Measurements from ENCODE around the gene RNFT2.

Gene RNFT2, protein sequence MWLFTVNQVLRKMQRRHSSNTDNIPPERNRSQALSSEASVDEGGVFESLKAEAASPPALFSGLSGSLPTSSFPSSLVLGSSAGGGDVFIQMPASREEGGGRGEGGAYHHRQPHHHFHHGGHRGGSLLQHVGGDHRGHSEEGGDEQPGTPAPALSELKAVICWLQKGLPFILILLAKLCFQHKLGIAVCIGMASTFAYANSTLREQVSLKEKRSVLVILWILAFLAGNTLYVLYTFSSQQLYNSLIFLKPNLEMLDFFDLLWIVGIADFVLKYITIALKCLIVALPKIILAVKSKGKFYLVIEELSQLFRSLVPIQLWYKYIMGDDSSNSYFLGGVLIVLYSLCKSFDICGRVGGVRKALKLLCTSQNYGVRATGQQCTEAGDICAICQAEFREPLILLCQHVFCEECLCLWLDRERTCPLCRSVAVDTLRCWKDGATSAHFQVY

DNA sequence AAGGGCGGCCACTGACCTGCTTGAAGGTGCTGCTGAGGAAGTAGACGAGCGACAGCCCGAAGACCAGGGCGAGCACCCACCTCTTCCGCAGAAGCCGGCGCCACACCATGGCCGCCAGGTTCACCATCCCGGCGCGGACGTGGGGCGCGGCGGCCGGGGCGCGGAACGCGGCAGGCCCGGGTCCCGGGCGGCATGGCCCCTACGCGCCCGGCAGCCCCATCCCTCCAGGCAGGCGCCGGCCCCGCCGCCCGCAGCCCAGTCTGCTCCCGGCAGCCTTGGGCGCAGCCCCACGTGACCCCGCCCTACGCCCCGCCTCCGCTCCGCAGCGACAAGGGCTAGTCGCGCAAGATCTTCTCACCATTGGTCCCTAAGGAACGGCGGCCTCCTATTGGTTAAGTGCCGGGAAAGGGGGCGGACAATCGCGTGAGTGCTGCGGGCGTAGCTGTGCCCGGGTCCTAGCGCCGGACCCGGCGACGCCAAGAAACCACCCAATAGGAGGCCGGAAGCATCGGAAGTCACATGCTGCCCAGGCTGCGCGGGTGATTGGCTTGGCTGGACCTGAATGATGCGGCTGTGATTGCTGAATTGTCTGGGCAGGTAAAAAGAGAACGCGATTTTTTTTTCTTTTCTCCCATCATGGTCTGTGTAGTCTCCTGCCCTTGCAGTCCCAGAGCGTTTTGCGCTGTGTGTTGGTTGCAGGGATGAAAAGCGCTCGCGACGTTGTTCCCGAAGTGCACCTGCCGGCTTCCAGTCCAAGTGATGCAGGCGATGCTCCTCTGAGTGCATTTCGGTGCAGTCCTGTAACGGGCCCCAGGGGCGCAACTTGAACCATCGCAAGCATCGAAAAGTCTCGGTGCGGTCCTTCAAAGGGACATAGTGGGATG lies at the start of gene RNFT2, which contains the start of gene SPRING1:
Gene RNFT2, plus strand, starts transcription at position 542 of the 884 bp plus-strand sequence. CDS start 2,183 bp downstream, outside the sequence.
Gene SPRING1, minus strand, starts transcription at position 296 of the 884 bp plus-strand sequence. Its CDS starts 169 bp downstream, at position 127.
- peak; percentile 99 for DNase-seq

DNA sequence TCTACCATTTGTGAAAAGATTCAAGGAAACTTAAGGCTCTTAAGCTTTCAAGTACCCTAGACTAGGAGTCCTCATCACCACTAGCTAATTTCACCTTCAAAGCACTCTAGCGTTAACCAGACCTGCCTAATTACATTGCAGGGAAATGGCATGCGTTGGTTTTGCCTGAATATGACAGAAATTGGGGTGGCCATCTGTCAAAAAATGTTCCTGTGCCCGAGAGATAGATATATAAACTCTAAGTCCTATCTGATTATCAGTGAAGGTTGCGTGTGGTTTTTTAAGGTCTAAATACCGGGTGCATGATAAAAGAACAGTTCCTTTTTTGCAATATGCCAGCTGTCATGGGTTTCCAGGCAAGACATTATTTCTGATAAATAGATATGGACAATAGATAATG lies 48.6 kb upstream of the RNFT2 start:
- no peak for DNase-seq

DNA sequence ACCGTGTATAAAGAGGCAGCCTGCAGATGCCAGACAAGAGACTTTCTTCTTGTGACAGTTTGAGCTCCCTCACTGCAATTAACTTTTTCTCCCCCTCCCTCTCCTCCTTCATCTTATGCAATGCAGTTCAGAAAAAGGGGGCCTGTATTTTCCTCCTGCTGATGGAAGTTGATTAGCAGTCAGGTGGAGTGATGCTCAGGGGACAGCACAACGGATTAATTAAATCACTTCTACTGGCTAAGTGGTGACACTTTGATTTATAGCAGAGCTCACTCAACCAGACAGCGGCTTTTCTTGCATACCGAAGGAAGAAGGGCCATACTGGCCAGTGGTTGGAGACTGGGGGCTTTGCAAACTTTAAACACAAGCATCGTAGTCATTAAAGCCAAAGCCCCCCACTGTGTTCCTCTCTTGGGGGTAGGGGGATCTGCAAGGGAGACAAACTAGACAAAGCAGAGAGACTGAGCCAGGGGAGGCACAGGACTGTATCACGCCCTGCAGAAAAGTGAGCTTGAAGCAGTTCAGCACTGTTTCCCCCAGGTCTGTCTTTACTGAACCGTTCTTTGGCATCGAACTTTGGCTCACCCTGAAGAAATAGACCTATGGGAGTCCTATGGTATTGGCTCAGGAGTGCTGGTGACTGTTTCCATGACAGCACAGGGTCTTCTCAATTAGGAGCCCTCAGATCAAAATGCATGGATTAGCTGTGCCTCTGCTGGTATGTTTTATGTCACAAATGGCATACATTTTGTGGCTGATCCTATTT lies 48.0 kb upstream of the RNFT2 start:
- no peak for DNase-seq

DNA sequence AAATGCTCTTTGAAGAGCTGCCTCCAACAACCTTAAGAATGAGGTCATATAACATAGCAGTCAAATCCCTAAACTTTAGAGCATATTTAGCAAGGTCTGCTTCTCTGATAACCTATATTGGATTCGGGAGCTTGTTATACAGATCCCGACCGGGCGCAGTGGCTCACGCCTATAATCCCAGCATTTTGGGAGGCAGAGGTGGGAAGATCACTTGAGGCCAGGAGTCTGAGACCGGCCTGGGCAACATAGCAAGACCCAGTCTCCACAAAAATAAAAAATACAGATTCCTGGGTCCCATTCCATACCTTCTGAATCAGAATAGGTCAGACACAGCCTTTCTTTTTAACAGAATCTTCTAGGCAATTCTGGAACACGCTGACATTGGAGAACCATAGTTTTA lies 46.9 kb upstream of the RNFT2 start:
- no peak for DNase-seq

DNA sequence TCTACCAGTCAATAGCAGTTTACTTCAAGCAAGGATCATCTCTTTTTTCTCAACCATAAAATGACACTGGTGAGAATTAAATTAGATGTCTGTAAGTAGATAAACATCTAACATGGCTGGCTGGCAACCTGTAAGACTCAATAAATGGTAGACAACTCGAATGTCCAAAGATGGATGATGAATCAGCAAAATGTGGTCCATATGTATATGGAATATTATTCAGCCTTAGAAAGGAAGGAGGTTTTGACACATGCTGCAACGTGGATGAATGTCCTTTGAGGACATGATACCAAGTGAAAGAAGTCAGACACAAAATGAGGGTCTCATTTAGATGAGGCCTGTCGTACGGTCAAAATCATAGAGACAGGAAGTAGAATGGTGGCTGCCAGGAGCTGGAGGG lies 46.5 kb upstream of the RNFT2 start:
- no peak for DNase-seq

DNA sequence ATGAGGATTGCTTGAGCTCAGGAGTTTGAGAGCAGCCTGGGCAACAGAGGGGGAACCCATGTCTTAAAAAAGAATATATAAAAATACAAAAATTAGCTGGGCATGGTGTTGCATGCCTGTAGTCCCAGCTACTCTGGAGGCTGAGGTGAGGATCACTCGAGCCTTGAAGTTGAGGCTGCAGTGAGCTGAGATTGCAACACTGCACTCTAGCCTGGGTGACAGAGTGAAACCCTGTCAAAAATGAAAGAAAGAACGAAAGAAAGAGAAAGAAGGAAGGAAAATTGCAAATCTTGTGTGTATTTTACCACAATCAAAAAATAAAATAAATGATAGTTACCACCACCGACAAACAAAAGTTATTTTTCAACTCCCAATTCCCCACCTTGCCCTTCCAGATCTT lies 45.5 kb upstream of the RNFT2 start:
- no peak for DNase-seq

DNA sequence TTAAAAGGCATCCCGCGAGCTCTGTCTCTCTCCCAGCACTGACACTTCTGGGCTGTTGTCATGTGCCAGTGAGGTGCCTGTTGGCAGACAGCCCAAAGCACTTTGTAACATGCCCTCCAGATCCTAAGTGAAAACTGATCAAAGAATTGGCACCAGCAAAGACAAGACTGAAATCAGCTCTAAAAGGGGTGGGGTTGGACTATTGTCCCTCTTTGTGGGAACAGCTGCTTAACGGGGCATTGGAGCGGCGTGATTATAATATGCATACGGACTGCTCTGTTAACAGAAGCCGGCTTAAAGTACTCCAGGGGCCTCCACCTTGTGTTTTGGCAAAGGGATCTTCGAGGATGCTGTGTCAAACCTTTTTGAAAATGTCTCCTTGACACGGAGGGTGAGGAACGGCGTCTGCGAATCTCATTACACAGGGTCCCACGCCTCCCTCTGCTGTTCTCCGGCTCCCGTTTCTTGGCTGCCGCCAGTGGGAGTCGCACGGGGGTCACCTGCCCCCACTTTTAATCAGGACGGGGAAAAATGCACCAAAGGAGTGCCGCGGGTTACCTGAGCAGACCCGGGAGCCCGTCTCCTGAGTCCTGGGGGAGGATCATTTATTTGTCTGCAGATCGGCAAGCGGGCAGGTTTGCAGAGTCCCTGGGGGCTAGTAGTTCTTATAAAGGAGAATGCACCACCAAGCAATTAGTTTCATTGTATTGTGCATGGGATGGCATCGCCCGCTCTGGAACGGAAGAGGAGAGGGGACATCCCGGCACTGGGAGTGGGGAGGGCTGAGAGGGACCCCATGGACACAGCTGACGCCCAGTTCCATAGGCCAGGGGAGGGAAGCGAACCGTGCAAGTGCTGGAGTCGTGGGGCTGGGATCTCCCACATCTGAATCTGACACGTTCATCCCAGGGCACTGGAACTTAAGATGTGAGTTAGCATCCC lies 44.6 kb upstream of the RNFT2 start:
- no peak for DNase-seq

DNA sequence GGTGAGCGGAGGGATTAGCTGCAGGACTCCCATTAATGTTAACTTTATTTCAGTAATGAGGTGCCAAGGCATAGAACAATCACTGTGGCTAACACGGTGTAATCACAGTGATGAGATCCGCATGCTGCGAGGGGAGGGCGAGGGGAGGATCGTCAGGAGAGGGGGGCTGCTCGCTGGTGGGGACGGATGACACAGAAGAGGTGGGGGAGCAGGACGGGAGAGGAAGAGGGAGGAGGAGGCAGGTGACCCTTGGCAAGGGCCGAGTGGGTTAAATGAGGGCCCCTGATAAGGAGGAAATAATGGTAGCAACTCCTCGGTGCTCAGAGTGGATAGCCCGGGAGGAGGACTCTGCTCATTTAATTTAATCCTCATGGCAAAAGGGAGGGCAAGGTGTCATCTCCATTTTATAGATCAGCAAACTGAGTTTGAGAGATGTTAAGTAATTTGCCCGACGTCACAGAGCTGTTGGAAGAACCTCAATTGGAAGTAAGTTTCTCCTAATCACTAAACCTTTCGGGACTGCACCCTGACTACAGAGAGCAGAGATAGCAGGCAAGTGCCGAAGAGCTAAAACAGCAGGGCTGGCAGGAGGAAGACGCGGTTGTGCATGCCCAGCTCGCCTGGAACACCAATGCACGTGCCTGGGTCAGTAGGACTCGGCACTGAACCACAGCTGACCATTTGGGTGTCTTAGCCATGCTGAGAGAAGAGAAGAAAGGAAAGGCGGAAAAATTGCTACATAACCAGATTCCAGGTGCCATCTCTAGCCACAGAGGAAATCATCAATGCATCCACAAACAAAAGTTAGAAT lies 43.3 kb upstream of the RNFT2 start:
- no peak for DNase-seq

DNA sequence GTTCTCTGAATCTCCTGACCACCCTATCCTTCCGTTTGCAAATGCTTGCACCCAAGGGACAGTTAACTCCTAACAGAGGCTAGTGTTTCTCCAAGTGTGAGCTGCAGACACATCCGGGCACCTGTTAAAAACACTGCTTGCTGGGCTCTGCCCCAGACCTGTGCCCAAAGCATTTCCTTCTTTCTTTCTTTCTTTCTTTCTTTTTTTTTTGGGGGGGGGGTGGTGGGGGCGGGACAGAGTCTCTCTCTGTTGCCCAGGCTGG lies 42.7 kb upstream of the RNFT2 start:
- no peak for DNase-seq

DNA sequence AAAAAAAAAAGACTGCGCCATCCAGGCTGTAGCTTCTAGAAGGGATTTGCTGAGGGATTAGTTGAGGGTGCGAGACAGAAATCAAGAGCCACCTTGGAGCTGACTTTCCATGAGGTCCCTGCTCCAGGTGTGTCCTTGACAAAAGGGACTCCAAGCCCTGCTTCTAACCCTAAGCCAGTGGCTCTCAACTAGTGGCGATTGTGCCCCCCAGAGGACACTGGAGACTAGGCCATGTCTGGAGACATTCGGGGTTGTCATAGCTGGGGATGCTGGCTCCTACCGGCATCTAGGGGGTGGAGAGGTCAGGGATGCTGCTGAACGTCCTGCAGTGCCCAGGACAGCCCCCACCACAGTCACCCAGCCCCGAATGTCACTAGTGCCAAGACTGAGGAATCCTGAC lies 40.8 kb upstream of the RNFT2 start:
- no peak for DNase-seq

DNA sequence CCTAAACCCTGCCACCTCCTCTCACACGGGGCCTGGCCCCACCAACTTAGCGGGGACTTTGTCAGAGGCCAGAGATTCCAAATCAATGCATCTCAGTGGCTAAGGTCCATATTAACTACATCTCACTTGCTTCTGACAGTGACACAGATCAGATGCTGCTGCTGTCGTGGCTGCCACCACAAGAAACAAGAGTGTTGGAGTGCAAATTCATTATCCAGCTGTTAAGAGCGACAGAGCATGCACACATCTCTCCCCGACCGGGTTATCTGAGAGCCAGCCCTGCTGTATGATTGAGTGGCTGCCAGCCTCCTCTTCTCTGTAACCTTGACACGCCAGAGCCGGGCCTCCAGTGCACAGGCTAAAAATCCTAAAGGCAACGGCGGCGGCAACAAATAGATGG lies 40.4 kb upstream of the RNFT2 start:
- DNase-seq: no peak

DNA sequence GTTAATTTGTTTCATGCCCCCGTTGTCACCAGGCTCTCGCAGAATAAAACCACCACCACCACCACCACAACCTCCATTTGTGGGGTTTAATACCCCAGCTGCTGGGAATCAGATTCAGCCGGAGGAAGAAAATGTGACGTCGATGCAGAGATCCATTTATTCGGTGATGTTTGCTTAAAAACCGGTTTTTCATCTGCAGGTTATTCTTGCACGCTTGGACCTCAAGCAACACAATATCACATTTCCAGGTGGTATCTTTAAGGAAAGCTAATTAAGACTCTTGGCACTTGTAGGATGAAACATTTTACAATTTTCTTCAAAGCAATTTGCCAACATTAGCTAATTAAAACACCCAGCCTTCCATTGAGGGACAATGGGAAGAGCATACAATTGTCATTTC lies 40.0 kb upstream of the RNFT2 start:
- DNase-seq: no peak

DNA sequence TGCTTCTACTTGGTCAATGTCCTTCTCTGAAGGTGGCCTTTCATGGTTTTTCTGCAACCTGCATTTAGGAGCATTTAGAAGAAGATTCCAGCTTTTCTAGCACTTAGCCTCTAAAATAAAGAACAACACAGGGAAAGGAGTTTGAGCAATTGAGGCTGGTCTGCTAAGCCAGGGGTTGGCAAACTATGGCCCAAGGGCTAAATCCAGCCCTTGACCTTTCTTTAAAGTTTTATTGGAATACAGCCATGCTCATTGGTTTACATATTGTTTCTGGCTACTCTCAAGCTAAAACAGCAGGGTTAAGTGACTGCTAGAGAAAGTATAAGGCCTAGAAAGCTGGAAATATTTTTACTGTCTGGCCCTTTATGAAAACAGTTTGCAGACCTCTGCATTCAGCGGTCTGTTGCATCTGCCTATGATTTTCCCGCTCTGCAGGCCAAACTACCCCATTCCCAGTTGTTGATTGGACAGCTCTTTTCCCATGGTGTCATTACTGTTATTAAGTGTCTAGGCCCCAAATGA lies 39.5 kb upstream of the RNFT2 start:
- DNase-seq: no peak

DNA sequence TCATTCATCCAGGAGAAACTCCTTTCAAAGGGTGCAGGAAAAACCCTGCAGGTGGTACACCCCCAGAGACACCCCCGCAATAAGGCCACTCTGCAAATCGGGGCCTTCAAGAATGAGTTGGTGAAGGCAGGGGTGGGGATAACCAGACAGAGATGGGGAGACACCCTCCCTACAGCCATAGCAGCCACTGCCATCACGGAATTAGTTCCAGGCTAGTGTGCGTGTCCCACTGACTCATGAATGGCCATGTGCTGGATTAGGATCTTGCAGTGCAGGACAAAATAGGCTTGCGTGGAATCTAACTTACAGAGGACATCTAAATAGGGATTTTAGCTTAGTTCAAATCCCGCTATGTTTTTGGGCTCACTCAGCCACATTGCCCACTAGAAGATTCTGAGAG lies 38.0 kb upstream of the RNFT2 start:
- no peak for DNase-seq

DNA sequence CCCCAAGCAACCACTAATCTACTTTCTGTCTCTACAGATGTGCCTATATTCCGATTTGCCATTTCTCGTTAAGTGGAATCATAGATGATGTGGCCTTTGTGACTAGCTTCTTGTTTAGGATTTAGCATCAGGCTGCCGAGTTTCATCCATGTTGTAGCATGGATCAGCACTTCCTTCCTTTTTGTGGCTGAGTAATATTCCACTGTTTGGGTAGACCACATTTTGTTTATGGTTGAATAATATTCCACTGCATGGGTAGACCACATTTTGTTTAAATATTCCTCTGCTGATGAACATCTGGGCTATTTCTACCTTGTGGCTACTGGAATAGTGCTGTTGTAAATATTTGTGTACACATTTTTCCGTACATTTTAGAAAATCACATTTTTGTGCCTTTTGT lies 36.7 kb upstream of the RNFT2 start:
- DNase-seq: no peak

DNA sequence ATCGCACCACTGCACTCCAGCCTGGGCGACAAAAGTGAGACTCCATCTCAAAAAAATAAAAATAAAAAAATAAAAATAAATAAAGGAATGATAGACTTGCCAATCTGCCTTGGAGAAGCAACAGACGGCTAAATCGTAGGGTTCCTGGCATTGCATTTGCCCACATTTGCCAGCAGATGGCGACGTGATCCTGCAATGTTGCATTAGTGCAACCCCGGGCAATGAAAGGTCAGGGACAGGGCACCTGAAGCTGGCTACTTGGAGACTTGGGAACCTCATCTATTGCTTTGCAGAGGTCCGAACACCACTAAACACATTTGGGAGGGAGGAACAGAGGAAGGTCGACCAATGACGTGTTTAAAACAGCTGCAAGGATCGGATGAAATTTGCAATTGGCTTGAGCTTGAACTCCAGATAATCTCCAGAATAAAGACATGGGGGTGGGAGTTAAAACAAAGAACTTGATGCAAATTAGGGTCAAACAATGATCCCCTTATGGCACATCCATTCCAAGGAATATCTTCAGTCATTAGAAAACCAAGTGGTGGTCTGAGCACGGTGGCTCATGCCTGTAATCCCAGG lies 34.8 kb upstream of the RNFT2 start:
- peak; percentile 77 for DNase-seq

DNA sequence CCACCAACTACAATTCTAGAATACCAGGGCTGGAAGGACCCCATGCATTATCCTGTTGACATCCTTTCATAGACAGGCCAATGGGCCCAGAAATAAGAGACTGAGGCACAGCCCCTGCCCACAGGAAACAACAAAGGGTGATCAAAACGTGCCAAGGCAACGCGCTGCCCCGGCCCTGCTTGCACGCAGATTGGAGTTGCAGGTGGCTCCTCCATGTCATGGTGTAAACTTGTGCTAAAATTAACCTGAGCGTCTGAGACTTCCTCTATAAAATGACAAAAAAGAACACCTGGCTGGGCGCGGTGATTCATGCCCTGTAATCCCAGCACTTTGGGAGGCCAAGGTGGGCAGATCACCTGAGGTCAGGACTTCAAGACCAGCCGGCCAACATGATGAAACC lies 30.4 kb upstream of the RNFT2 start:
- DNase-seq: no peak

DNA sequence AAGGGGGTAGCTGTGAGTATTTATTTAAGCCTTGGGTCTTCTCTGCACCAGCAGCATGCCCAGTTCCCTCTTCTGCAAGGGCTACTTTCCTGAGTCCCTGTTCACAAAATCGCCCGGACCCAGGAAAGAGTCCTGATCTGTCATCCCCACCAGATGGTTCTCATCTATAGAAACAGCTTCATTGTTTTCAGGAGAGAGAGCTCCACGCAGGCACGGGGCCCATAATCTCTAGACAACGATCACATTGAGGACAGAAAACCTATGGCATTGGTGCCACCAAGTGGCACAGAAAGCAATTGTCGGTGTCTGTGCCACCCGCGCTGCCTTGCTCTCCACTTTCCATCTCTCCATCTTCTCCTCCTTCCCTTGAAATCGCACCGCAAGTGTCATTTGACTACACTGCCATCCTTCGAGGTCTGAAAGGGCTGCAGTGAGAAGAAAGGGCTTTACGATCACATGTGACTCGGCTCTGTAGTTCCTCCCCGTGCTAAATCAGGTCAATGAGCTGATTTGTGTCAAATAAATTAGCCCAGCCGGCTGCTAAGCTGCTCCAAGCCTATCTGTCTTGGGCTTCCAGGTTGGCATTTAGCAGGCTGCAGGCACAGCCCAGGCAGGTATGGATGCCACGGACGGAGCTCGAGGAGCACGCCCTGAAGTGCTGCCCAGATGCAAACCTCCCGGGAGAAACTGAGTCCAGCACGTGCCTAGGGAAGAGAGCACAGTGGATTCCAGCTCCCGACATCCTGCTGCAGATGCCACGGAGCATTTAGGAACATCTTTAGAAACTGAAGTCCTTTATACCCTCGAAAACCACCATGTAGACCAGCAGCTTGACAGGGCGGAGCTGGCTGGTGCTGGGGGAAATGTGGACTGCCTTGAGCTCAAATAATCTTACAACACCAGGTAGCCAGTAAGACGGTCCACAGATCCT lies 29.0 kb upstream of the RNFT2 start:
- peak; percentile 60 for DNase-seq

DNA sequence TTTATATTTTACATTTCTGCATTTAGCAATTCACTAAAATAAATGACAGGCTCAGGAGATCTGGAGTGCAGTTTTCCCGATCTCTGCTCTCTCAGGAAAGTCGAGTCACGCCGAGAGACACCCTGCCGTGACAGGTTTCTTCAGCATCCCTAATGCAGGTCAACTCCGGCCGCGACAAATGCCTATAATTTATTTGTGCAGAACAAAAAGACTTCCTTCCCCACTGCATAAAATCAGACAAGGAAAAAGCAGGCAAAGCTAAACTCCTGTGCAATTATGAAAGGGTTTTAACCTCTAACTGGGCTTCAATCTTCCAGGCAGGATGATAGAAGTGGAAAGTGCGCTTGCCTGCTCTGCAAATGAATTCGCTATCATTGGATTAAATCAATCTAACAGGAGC lies 28.3 kb upstream of the RNFT2 start:
- DNase-seq: no peak

All from CD4-positive, alpha-beta T cell treated with Interleukin-17A for 4 hours (primary cell).